DMS79 treated with DMSO at 0.1 percent for 48 hours (cell line): ENCODE results near the gene CGAS.
"Not testable (repeated sequence)": the region's sequence is repeated elsewhere in the genome, so short reads cannot be mapped to it uniquely, and the experiment has no call there.

Experiments used
- DNase-seq: peaks from one replicate; lab custom pipeline; 2025; lab: John Stamatoyannopoulos, UW

The CGAS gene

GRCh38 chr6:73395875-73396274 is 56.2 kb downstream of the CGAS start:
- no peak for DNase-seq

GRCh38 chr6:73394577-73395354 is 57.3 kb downstream of the CGAS start, which contains the start of gene DDX43:
Gene DDX43, plus strand, starts transcription at chr6:73394828. Its CDS starts 78 bp downstream, at chr6:73394906.
- peak; percentile 70 for DNase-seq

GRCh38 chr6:73393278-73393677 is 58.8 kb downstream of the CGAS start:
- no peak for DNase-seq

- not testable (repeated sequence) for DNase-seq
Observed at GRCh38 chr6:73392188-73392587, 59.9 kb downstream of the CGAS start.

- DNase-seq: no peak
Observed at GRCh38 chr6:73391675-73392074, 60.4 kb downstream of the CGAS start.

- no peak for DNase-seq
Observed at GRCh38 chr6:73389854-73390253, 62.2 kb downstream of the CGAS start.

GRCh38 chr6:73388800-73389512 is 63.1 kb downstream of the CGAS start:
- peak; percentile 63 for DNase-seq

- DNase-seq: no peak
Observed at GRCh38 chr6:73388433-73388799, 63.7 kb downstream of the CGAS start.

GRCh38 chr6:73382462-73383113 is 69.5 kb downstream of the CGAS start:
- no peak for DNase-seq

GRCh38 chr6:73381531-73381930 is 70.6 kb downstream of the CGAS start:
- not testable (repeated sequence) for DNase-seq

GRCh38 chr6:73377225-73377624 is 74.9 kb downstream of the CGAS start:
- DNase-seq: no peak

- DNase-seq: no peak
Observed at GRCh38 chr6:73375216-73375615, 76.9 kb downstream of the CGAS start.
